Measurements from ENCODE around the gene SYT7. TPM values are rescaled to one million over a fixed set of nuclear protein-coding genes. Genes with fewer than 3 reads are reported as not detected.
"Not testable (repeated sequence)": the region's sequence is repeated elsewhere in the genome, so short reads cannot be mapped to it uniquely, and the experiment has no call there.

Gene SYT7
- 10 to 100 TPM in 1 of 12 donors, 1 to 10 TPM in 10, not detected in 1; 2.0 to 12.0 (median 3.1) TPM for polyA plus RNA-seq (ENCODE audit: insufficient read length in 12 of 12)
- long read RNA-seq, donor 1, full-length matches to known transcripts = 3 of 3 reads
- long read RNA-seq, donor 1, partial matches to known transcripts = 0 of 3 reads
- long read RNA-seq, donor 1, other reads (novel, unspliced or antisense) = 0 of 3 reads
- long read RNA-seq, donor 2, partial matches to known transcripts = 0 of 1 reads
- long read RNA-seq, donor 2, other reads (novel, unspliced or antisense) = 0 of 1 reads
- long read RNA-seq, donor 3 = 0 reads
- long read RNA-seq, donor 4, full-length matches to known transcripts = 1 of 1 reads
- long read RNA-seq, donor 4, partial matches to known transcripts = 0 of 1 reads
- long read RNA-seq, donor 4, other reads (novel, unspliced or antisense) = 0 of 1 reads
- long read RNA-seq, donor 5 = 0 reads
- long read RNA-seq, donor 6, full-length matches to known transcripts = 1 of 1 reads
- long read RNA-seq, donor 6, partial matches to known transcripts = 0 of 1 reads
- long read RNA-seq, donor 6, other reads (novel, unspliced or antisense) = 0 of 1 reads
- long read RNA-seq, donor 7, partial matches to known transcripts = 104 of 104 reads
- long read RNA-seq, donor 7, other reads (novel, unspliced or antisense) = 0 of 104 reads
- long read RNA-seq, donor 8, full-length matches to known transcripts = 1 of 1 reads
- long read RNA-seq, donor 8, partial matches to known transcripts = 0 of 1 reads
- long read RNA-seq, donor 8, other reads (novel, unspliced or antisense) = 0 of 1 reads
- long read RNA-seq, donor 9 = 0 reads
- long read RNA-seq, donor 10, full-length matches to known transcripts = 1 of 1 reads
- long read RNA-seq, donor 10, partial matches to known transcripts = 0 of 1 reads
- long read RNA-seq, donor 10, other reads (novel, unspliced or antisense) = 0 of 1 reads
- long read RNA-seq, donor 11 = 0 reads

DNA sequence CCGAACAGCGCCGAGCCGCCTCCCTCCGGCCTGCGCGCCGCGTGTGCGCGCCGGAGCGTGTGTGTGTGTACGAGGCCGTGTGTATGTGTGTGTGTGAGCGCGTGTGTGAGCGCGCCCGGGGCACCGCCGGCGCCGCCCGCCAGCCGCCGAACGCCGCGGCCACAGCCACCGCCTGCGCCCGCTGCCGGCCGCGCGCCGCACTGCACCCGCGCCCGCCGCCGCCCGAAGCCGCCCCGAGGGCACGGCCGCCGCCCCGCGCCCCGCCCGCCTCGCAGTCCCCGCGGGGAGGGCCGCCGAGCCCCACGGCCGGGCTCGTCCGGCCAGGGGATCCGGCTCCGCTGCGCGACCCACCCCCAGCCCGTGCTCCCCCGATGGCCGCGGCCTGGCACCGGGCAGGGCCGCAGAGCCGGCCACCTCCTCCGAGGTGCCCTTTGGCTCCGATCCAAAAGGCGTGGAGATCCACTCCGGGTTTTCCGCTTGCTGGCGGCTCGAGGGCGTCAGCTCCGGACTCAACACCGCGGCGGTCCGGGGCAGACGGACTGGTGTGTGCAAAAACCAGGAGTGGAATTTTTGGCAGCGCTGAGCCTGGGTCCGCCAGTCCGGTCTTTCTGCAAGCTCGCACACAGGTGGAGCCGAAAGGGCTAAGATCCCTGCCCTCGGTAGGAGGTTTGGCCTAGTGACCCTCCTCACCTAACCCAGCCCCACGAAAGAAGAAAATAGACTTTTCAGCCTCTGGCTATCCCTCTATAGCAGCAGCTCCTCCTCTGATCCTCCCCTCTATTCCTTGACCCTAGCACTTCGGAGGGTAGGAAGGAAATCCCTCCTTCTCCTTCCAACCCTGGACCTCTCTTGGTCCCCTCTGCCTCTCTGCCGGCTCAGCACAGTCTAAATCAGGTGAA, at the start of gene SYT7:
Gene SYT7, minus strand, starts transcription at position 47 of the 899 bp plus-strand sequence. CDS start 256 bp downstream, outside the sequence.
- DNase-seq = peak; percentile 96

GRCh38 chr11:61630089-61630488, 49.2 kb upstream of the SYT7 start:
- DNase-seq = no peak

DNA sequence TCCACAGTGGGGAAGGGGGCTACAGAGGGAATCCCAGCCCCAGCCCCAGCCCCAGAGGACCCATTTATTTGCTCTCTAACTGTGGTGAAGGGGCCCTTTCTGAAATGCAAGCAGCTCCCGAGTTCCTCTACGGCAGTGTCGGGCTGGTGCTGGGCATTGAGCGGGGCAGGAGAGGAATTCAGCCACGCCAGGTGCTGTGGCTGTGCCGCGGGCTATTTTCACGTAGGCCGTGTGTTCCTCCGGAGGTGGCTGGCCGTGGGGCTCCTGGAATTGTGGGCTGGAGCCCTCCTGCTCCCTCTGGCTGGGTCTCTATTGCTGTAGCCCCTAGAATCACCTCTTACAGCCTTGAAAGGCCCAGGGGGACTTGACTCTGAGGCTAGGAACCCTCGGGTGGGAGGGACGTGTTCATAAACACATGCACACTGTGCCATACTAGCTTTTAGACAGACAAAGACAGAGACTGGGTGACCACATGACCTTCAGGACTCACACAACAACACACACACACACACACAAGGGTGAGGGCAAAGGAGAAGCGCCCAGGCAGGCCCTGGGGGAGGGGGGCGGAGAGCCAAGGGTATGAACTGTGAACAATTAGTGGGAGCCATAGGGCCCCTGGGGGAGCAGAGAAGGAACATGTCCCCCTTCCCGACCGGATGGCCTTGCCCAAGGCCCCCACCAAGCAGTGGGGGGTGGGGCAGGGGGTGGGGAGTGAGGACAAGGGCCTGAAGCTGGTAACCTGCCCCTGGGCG, 48.4 kb upstream of the SYT7 start:
- no peak for DNase-seq

DNA sequence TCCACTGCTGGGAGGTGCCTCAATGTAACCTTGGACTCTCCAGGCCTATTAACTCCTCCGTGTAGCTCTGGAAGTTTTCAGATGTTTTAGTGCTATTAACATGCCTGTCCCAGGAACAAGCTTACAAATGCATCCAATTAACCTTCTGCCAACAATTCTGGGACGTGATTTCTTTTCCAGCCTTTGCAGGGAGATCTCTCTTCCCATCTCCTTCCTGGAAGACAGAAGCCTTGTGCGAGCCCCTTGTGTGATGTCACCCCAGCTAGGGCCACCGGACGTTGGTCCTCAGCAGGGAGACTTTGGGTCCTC, 47.7 kb upstream of the SYT7 start:
- no peak for DNase-seq

DNA sequence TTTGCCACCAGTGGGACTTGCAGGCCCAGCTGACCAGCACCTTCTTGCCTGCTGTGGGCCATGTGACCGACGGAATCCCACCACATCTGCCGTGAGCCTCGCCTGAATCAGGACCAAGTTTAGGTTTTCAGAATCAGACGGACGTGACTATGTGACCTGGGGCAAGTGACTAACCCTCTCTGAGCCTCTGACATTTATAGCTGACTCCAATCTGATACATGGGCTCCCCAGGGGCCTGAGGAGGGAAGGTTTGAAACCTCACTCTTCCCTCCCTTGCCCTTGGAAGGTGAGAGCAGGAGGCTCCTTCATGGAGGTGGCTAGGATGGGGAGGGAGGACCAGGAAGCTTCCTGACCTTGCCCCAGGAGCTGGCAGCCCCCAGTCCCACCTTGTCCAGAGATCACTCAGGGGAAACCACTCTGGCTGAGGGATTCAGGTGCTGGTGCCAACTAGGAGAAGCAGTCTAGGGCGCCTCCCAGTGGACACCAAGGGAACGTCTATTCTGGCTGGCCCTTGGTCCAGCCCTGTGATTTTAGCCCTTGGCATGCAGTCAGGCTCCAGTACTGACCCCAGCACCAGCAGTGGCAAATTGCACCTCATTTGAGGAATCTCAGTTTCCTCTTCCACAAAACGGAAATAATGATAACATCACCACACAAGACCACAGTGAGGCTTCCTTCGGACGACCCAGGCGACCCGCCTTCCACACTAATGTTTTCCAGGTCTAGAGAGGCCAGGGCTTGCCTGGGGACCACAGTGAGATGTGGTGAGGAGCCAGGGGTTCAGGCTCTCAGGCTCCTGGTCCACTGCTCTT, 47.2 kb upstream of the SYT7 start:
- DNase-seq = peak; percentile 51

- no peak for DNase-seq
Observed at GRCh38 chr11:61626580-61627380, 45.9 kb upstream of the SYT7 start.

- no peak for DNase-seq
Observed at GRCh38 chr11:61625525-61625924, 44.6 kb upstream of the SYT7 start.

DNA sequence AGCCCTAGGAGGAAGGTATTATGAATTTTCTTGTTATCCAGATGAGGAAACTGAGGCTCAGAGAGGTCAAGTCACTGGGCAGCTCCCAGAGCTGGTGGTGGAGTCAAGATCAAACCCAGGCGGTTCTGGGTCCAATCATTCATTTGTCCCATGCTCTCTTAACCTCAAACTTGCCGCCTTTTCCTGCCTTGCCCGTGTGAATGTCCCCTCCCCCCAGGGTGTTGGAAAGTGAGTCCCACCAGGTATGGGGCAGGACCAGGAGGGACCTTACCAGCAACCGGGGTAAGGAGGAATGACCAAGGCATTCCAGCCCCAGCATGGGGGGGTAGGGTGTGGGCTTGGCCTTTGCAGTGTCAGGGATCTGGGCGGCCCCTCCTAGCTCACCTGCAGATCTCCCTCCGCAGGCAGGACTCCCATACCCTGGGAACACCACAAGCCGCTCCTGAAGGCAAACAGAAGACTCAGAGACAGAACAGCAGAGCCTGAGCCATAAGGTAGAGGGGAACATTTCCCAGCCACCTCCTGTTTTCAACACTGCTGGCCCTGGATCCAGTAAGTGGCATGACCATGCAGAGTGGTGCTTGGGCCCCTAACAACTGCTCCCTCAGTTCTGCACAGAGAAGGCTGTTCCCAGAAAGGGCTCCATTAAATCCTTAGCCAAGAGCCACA, 41.2 kb upstream of the SYT7 start:
- DNase-seq = no peak

GRCh38 chr11:61619471-61620226, 38.8 kb upstream of the SYT7 start:
- DNase-seq = no peak

DNA sequence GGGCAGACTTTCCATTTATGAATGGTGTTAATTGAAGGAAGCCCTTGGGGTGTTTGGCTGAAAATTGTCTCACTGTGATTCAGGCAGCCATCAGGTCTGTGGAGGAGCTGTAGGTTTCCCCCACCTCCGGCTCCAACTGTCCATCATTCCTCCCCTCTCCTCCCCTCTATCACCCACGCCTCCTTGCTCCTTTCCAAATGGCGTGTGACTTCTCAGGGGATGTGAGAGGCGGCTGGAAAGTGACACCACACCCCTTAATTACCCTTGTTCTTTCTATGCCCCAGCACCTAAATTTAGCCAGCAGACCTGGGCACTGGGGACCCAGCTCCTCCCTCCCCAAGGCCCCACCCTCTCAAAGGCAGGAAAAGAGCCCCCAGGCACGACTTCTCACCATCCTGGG, 38.1 kb upstream of the SYT7 start:
- no peak for DNase-seq

DNA sequence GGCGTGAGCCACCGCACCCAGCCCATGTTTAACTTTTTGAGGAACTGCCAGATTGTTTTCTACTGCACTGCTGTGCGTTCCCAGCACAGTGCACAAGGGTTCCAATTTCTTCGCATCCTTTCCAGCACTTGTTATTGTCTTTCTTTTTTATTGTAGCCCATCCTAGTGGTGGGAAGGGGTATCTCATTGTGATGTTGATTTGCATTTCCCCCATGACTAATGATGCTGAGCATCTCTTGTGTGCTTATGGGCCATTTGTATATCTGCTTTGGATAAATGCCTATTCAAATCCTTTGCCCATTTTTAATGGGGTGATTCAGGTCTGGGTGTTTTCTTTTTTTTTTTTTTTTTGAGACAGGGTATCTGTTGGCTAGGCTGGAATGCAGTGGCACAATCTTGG, 36.6 kb upstream of the SYT7 start:
- no peak for DNase-seq

DNA sequence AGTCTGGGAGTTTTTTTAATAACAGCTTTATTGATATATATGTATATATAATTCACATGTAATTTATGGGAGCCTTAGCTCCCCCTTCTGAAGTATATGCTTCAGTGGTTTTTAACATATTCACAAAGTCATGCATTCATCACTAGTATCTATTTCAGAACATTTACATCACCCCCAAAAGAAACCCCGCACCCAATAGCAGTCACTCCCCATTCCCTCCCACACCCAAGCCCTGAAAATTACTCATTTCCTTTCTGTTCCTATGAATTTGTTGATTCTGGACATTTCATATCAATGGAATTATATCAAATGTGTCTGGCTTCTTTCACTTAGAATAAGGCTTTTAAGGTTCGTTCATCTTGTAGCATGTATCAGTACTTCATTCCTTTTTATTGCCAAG, 35.6 kb upstream of the SYT7 start:
- no peak for DNase-seq

GRCh38 chr11:61614782-61615181, 33.9 kb upstream of the SYT7 start:
- not testable (repeated sequence) for DNase-seq

DNA sequence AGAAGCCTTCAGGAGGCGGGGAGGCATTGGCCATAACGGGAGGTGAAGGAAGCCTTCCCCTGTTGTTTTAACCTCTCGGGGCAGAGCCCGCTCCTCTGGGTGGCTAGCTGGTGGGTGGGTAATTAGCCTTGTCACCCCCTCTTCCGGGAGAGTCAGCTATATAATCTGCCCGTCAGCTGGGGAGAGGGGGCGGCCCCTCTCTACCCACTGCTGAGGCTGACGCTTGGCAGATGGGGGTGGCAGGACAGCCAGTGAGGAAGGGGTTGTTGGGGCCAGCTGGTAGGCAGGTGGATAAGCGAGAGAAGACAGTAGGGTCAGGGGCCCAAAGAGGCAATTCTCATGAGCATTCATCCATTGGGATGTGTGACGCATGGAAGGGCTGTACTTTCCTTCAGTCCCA, 33.0 kb upstream of the SYT7 start:
- no peak for DNase-seq

DNA sequence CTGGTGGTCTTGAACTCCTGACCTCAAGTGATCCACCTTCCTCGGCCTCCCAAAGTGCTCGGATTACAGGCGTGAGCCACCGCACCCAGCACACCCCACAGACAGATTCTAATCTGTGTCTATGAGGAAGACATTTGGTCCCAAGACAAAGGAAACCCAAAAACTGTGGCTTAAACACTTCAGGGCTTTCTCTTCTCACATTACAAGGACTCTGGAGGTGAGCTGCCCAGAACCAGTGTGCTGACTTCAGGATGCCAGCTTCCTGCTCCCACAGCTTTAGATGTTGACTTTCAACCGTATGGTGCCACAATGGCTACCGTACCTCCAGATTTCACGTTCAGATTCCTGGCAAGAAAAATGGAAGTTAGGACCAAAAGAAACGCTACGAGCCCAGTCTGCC, 32.2 kb upstream of the SYT7 start:
- no peak for DNase-seq

DNA sequence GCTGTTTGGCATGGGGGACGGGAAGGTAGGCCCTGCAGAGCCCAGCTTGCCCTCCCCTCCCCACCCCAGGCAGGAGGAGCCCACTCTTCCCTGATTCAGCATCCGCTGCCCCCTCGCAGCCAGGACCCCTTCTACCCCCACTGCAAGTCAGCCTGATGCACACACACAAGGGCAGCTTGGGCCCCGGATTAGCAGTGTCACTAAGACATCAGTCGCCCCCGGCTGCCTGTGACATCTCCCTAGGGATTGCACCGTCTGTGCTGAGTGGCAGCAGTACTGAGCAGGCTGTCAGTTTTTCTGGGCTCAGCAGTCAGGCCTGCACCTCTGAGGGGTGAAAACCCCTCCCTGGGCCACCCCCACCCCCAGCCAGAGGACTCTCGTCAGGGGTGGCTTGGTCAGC, 30.4 kb upstream of the SYT7 start:
- DNase-seq = no peak

GRCh38 chr11:61610905-61611304, 30.0 kb upstream of the SYT7 start:
- no peak for DNase-seq

DNA sequence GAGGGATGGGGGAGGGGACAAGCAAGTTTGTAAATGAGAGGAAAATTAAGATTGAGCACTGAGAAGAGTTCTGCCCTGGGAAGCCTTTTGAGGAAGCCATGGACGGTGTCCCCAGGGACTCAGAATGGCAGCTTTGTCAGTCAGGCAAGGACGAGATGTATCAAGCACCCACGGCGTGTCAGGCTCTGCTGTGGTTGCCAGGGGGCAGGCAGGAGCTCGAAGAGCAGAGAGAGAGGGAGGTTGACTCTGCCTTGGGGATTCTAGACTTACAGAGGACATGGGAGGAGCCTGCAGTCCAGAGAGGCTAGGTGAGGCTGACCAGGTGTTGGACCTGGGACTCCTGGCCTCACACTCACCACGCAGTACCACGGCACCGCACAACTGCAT, 29.1 kb upstream of the SYT7 start:
- no peak for DNase-seq

Measured in muscle of arm (tissue), 14 donors.